Mesothelial cell of epicardium (in vitro differentiated cells): ENCODE data around the gene NFKB2. TPM values are rescaled to one million over a fixed set of nuclear protein-coding genes. Genes with fewer than 3 reads are reported as not detected.
A peak's percentile ranks its signal among the peaks of the same experiment; 100 is the strongest.

ENCODE experiments used
- DNase-seq, 2 experiments: peaks; one replicate each; pipeline ENCODE4 v3.0.0; 2021; ENCODE audit warnings: low spot score in 2 of 2; ENCODE audit not compliant: unreplicated experiment in 2 of 2
- H3K27ac Mint-ChIP-seq: 2 replicates; pipeline ENCODE4 v1.8.0; 2021; ENCODE audit warnings: mixed read lengths
- H3K27me3 Mint-ChIP-seq: 2 replicates; pipeline ENCODE4 v1.8.0; 2021; ENCODE audit warnings: low read depth, mixed read lengths
- H3K36me3 Mint-ChIP-seq: 2 replicates; pipeline ENCODE4 v1.8.0; 2021; ENCODE audit warnings: mixed read lengths
- H3K4me1 Mint-ChIP-seq: 2 replicates; pipeline ENCODE4 v1.8.0; 2021; ENCODE audit warnings: mixed read lengths
- H3K4me3 Mint-ChIP-seq: 2 replicates; pipeline ENCODE4 v1.8.0; 2021; ENCODE audit warnings: mild to moderate bottlenecking, moderate library complexity, mixed read lengths
- H3K9me3 Mint-ChIP-seq: 2 replicates; pipeline ENCODE4 v1.8.0; 2021; ENCODE audit warnings: mixed read lengths
- total RNA-seq: library from RNA; stranded (reverse); gene quantifications from 3 replicates; pipeline ENCODE4 v1.2.1, GENCODE V29; 2021
- TF ChIP-seq, protein P1 (sequence below): fragments of 200-600 bp; sonication (generic); IDR thresholded peaks from one replicate; pipeline ENCODE4 v1.5.0; 2021; ENCODE audit warnings: antibody characterized with exemption; ENCODE audit not compliant: unreplicated experiment

The NFKB2 gene
- total RNA-seq, 1 donor from 2014 or later, result 55.8 TPM

DNA sequence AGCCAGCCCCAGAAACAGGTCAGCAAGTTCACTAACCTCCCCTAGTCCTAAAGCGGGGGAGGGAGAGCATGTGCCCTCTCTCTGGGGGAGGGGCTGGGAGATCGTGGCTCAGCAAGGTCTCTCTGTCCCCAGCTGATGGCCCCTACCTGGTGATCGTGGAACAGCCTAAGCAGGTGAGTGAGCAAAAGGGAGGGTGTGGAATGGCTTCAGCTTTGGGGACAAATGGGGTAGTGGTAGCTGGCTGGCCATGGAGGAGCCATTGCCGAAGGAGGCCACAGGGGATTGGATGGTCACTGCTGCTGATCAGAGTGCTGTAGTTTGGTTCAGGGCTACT, 779 bp downstream of the NFKB2 start:
- peak overlapping the region; percentile 75 for H3K4me3 Mint-ChIP-seq
- peak overlapping the region; percentile 99 for H3K27ac Mint-ChIP-seq

DNA sequence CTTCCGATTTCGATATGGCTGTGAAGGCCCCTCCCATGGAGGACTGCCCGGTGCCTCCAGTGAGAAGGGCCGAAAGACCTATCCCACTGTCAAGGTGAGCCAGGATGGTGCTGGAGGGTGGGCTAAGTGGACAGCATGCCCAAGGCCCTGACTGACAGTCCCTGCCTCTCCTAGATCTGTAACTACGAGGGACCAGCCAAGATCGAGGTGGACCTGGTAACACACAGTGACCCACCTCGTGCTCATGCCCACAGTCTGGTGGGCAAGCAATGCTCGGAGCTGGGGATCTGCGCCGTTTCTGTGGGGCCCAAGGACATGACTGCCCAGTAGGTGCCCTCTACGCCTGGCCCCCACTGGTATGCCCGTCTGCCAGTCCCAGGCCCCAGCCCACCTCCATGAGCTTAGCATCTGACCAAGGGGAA, 1.2 kb downstream of the NFKB2 start:
- TF ChIP-seq, protein P1, sequence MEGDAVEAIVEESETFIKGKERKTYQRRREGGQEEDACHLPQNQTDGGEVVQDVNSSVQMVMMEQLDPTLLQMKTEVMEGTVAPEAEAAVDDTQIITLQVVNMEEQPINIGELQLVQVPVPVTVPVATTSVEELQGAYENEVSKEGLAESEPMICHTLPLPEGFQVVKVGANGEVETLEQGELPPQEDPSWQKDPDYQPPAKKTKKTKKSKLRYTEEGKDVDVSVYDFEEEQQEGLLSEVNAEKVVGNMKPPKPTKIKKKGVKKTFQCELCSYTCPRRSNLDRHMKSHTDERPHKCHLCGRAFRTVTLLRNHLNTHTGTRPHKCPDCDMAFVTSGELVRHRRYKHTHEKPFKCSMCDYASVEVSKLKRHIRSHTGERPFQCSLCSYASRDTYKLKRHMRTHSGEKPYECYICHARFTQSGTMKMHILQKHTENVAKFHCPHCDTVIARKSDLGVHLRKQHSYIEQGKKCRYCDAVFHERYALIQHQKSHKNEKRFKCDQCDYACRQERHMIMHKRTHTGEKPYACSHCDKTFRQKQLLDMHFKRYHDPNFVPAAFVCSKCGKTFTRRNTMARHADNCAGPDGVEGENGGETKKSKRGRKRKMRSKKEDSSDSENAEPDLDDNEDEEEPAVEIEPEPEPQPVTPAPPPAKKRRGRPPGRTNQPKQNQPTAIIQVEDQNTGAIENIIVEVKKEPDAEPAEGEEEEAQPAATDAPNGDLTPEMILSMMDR, result no peak
- Mint-ChIP-seq H3K4me3 (peak overlapping the region; percentile 75), H3K36me3 (peaks cover 1% of the 10 kb centered on the region), H3K27me3 (no peaks in the 10 kb centered on the region), H3K9me3 (no peaks in the 10 kb centered on the region), H3K4me1 (peaks cover 25% of the 10 kb centered on the region), H3K27ac (peak overlapping the region; percentile 99)
- no peak for DNase-seq

More for the DNA sequence above, 779 bp downstream of the NFKB2 start:
- no peaks in the 10 kb centered on the region for H3K9me3 Mint-ChIP-seq
- H3K4me1 Mint-ChIP-seq, result peaks cover 25% of the 10 kb centered on the region
- H3K27me3 Mint-ChIP-seq, result no peaks in the 10 kb centered on the region
- H3K36me3 Mint-ChIP-seq, result no peaks in the 10 kb centered on the region
- TF ChIP-seq, protein P1, result no peak
- no peak for DNase-seq

DNA sequence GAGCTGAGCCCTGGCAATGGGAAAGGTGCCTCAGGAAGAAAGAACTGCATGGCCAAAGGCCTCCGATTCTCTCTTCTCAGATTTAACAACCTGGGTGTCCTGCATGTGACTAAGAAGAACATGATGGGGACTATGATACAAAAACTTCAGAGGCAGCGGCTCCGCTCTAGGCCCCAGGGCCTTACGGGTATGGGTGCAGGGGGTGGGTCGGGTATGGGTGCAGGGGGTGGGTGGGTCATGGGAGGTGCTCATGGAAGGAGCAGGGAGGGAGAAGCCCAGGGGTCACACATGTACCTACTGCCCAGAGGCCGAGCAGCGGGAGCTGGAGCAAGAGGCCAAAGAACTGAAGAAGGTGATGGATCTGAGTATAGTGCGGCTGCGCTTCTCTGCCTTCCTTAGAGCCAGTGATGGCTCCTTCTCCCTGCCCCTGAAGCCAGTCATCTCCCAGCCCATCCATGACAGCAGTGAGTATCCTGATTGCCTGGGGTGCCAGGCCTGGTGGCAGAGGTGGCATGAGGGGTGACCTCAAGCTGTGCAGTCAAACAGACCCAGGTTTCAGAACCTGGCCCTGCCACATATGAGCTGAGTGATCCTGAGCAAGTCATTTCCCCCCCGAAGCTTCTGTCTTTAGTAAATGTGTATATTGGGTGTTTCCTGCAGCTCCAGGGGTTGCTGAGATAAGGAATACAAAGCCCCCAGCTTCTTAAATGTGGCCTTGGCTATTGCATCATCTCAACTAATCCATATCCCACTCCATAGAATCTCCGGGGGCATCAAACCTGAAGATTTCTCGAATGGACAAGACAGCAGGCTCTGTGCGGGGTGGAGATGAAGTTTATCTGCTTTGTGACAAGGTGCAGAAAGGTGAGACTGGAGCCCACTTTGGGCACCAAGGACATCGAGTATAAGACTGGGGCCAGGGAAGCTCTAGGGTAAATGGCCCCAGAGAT, 2.0 kb downstream of the NFKB2 start:
- no peak for DNase-seq
- TF ChIP-seq, protein P1, result no peak
- no peaks in the 10 kb centered on the region for H3K27me3 Mint-ChIP-seq
- peak overlapping the region; percentile 99 for H3K27ac Mint-ChIP-seq
- no peaks in the 10 kb centered on the region for H3K9me3 Mint-ChIP-seq
- peaks cover 24% of the 10 kb centered on the region for H3K4me1 Mint-ChIP-seq
- peaks cover 1% of the 10 kb centered on the region for H3K36me3 Mint-ChIP-seq
- H3K4me3 Mint-ChIP-seq, result peak overlapping the region; percentile 75

DNA sequence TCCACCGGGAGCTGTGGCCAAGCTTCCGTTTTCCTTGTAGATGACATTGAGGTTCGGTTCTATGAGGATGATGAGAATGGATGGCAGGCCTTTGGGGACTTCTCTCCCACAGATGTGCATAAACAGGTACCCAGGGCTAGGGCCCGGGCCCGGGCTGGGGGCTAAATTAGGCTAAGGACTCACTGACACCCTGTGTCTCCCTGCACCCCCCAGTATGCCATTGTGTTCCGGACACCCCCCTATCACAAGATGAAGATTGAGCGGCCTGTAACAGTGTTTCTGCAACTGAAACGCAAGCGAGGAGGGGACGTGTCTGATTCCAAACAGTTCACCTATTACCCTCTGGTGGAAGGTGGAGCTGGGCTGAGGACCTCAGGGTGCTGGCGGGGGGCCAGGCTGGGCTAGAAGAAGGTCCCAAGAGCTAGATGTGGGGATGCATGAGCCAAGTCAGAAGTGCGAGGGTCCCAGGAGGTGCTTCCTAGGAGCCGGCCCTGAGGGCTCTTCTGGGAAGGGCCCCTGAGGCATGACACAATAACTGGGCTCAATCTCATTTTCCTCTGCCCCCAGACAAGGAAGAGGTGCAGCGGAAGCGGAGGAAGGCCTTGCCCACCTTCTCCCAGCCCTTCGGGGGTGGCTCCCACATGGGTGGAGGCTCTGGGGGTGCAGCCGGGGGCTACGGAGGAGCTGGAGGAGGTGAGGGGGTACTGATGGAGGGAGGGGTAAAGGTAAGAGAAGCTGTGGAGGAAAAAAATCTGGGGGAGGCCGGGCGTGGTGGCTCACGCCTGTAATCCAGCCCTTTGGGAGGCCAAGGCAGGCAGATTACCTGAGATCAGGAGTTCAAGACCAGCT, 2.9 kb downstream of the NFKB2 start:
- TF ChIP-seq, protein P1, result no peak
- no peak for DNase-seq
- Mint-ChIP-seq H3K9me3 (no peaks in the 10 kb centered on the region), H3K36me3 (peaks cover 1% of the 10 kb centered on the region), H3K4me3 (peak overlapping the region; percentile 62), H3K27me3 (no peaks in the 10 kb centered on the region), H3K4me1 (peaks cover 21% of the 10 kb centered on the region), H3K27ac (peak overlapping the region; percentile 75)

DNA sequence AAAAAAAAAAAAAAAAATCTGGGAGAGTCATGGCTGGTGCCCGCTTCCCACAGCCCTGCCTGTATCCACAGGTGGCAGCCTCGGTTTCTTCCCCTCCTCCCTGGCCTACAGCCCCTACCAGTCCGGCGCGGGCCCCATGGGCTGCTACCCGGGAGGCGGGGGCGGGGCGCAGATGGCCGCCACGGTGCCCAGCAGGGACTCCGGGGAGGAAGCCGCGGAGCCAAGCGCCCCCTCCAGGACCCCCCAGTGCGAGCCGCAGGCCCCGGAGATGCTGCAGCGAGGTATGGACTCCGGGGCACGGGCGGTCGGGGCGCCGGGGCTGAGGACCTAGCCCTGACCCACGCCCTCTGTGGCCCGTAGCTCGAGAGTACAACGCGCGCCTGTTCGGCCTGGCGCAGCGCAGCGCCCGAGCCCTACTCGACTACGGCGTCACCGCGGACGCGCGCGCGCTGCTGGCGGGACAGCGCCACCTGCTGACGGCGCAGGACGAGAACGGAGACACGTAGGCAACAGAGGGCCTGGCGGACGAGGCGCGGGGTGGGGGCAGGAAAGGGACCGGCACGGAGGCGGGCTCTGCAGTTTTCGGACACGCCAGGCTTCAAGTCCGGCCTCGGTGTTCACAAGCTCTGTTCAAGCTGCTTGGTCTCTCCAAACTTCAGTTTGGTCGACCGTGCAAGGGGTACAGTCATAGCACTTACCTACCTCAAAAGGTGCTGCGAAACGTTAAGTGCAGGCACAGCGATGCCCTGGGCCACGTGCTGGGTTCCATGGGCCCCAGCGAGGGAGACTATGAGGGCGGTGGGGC, 3.9 kb downstream of the NFKB2 start:
- TF ChIP-seq, protein P1, result peak; percentile 95
- peak; percentile 84 to 92 for DNase-seq
- Mint-ChIP-seq H3K36me3 (peaks cover 1% of the 10 kb centered on the region), H3K27ac (peak overlapping the region; percentile 21), H3K4me1 (peaks cover 17% of the 10 kb centered on the region), H3K4me3 (peak overlapping the region; percentile 62), H3K9me3 (no peaks in the 10 kb centered on the region), H3K27me3 (no peaks in the 10 kb centered on the region)
